HepG2 (cell line): Measurements from ENCODE around the gene CDC42EP1. TPM values are rescaled to one million over a fixed set of nuclear protein-coding genes. Genes with fewer than 3 reads are reported as not detected.

Experiments used
- HMGA1 ChIP-seq: sonication (generic); formaldehyde crosslinking; conservative IDR thresholded peaks from 2 replicates; pipeline ENCODE4 v1.4.0; 2020; ENCODE audit warnings: missing genetic modification reagents
- ISX ChIP-seq: sonication (generic); formaldehyde crosslinking; conservative IDR thresholded peaks from 2 replicates; pipeline ENCODE4 v1.5.0; 2020; ENCODE audit warnings: missing genetic modification reagents
- KLF13 ChIP-seq: sonication (generic); formaldehyde crosslinking; IDR thresholded peaks from 2 replicates; pipeline ENCODE4 v1.4.0; 2020; ENCODE audit warnings: mild to moderate bottlenecking, missing genetic modification reagents
- KLF9 ChIP-seq: IDR thresholded peaks from 2 replicates; pipeline ENCODE4 v1.6.1; 2016; ENCODE audit warnings: low read depth
- MTF1 ChIP-seq: sonication (generic); formaldehyde crosslinking; IDR thresholded peaks from 2 replicates; pipeline ENCODE4 v1.5.0; 2020; ENCODE audit warnings: missing genetic modification reagents
- TOPORS ChIP-seq: sonication (generic); formaldehyde crosslinking; IDR thresholded peaks from 2 replicates; pipeline ENCODE4 v1.8.0; 2023; ENCODE audit warnings: mild to moderate bottlenecking, missing genetic modification reagents
- U2AF2 ChIP-seq: fragments of 200-400 bp; formaldehyde crosslinking; IDR thresholded peaks from 2 replicates; pipeline ENCODE4 v1.6.1; 2017; ENCODE audit warnings: low read depth, mild to moderate bottlenecking, low read length
- UBTF ChIP-seq: sonication (generic); formaldehyde crosslinking; IDR thresholded peaks from 2 replicates; pipeline ENCODE4 v1.4.0; 2020; ENCODE audit warnings: mild to moderate bottlenecking, missing genetic modification reagents
- ZBTB37 ChIP-seq: sonication (generic); formaldehyde crosslinking; IDR thresholded peaks from 2 replicates; pipeline ENCODE4 v1.4.0; 2020; ENCODE audit warnings: mild to moderate bottlenecking, missing genetic modification reagents
- ZMYM2 ChIP-seq: sonication (generic); formaldehyde crosslinking; IDR thresholded peaks from 2 replicates; pipeline ENCODE4 v1.8.0; 2022; ENCODE audit warnings: mild to moderate bottlenecking, missing genetic modification reagents
- ZNF224 ChIP-seq: sonication (generic); formaldehyde crosslinking; IDR thresholded peaks from 2 replicates; pipeline ENCODE4 v1.5.0; 2020; ENCODE audit warnings: mild to moderate bottlenecking, missing genetic modification reagents
- ZNF407 ChIP-seq: sonication (generic); formaldehyde crosslinking; IDR thresholded peaks from one replicate; pipeline ENCODE4 v1.5.1; 2020; ENCODE audit warnings: mild to moderate bottlenecking, missing genetic modification reagents; ENCODE audit errors: not compliant biosample characterization
- ZNF44 ChIP-seq: sonication (generic); formaldehyde crosslinking; IDR thresholded peaks from 2 replicates; pipeline ENCODE4 v1.5.1; 2020; ENCODE audit warnings: mild to moderate bottlenecking, missing genetic modification reagents
- ZNF850 ChIP-seq: sonication (generic); formaldehyde crosslinking; conservative IDR thresholded peaks from 2 replicates; pipeline ENCODE4 v1.9.0; 2021; ENCODE audit warnings: mild to moderate bottlenecking, missing genetic modification reagents
- polyA plus RNA-seq, 8 experiments: library from polyadenylated mRNA; depleted of rRNA in 3 of 8; stranded (reverse) in 7 of 8; unstranded in 1 of 8; fragments of >200 nt; fragmentation: Illumina TruSeq in 4 of 8; extraction: Trizol in 4 of 8; gene quantifications; 2 replicates each; pipeline versions ENCODE4 v1.2.1 to v1.2.3, GENCODE V29; 2011 to 2016; ENCODE audit warnings: low read depth in 4 of 8, missing spikeins in 1 of 8, mixed read lengths in 1 of 8; ENCODE audit not compliant: insufficient read depth in 1 of 8
- total RNA-seq, 5 experiments: library from RNA; depleted of rRNA; stranded (reverse); fragments of >200 nt; fragmentation: Illumina TruSeq; extraction: Trizol; gene quantifications; 2 replicates each; pipeline ENCODE4 v1.2.3, GENCODE V29; 2016; ENCODE audit warnings: low read depth in 1 of 5
- TF ChIP-seq, protein P1 (sequence below): sonication (generic); formaldehyde crosslinking; IDR thresholded peaks from 2 replicates; pipeline ENCODE4 v1.4.0; 2020; ENCODE audit warnings: missing genetic modification reagents

Gene CDC42EP1
- total and polyA plus RNA-seq, 2 of the 13 experiments (the other 11 are each of a cell fraction or from before 2014, with no cell fraction given), result 17.1 to 29.5 TPM

- peak; percentile 55; the same call in 1 of the 2 replicates for TF ChIP-seq ZBTB37 (CRISPR knock-in tag)
- TF ChIP-seq ZNF407, result peak; percentile 42
- no peak for TF ChIP-seq HMGA1 (CRISPR knock-in tag)
- peak; percentile 54 for TF ChIP-seq UBTF
- peak; percentile 72; the same call in 1 of the 2 replicates for TF ChIP-seq ZNF224
- TF ChIP-seq KLF9, result no peak; the same call in 1 of the 2 replicates
- 0 out of 2 replicates have a peak, but pooled peaks have one; percentile 40 for TF ChIP-seq ISX (CRISPR knock-in tag)
- no peak for TF ChIP-seq U2AF2
- TF ChIP-seq TOPORS, result no peak
- TF ChIP-seq KLF13, result no peak
- 0 out of 2 replicates have a peak, but pooled peaks have one; percentile 39 for TF ChIP-seq ZMYM2 (CRISPR knock-in tag)
- TF ChIP-seq ZNF850 (CRISPR knock-in tag), result 0 out of 2 replicates have a peak, but pooled peaks have one; percentile 58
- TF ChIP-seq MTF1, result 0 out of 2 replicates have a peak, but pooled peaks have one; percentile 52
- TF ChIP-seq, protein P1, sequence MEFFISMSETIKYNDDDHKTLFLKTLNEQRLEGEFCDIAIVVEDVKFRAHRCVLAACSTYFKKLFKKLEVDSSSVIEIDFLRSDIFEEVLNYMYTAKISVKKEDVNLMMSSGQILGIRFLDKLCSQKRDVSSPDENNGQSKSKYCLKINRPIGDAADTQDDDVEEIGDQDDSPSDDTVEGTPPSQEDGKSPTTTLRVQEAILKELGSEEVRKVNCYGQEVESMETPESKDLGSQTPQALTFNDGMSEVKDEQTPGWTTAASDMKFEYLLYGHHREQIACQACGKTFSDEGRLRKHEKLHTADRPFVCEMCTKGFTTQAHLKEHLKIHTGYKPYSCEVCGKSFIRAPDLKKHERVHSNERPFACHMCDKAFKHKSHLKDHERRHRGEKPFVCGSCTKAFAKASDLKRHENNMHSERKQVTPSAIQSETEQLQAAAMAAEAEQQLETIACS (CRISPR knock-in tag), result peak; percentile 54
- TF ChIP-seq ZNF44 (CRISPR knock-in tag), result no peak
Observed at GRCh38 chr22:37561212-37562048, 1.1 kb downstream of the CDC42EP1 start (continued).
